Measurements from ENCODE around the gene MAEL.

DNA sequence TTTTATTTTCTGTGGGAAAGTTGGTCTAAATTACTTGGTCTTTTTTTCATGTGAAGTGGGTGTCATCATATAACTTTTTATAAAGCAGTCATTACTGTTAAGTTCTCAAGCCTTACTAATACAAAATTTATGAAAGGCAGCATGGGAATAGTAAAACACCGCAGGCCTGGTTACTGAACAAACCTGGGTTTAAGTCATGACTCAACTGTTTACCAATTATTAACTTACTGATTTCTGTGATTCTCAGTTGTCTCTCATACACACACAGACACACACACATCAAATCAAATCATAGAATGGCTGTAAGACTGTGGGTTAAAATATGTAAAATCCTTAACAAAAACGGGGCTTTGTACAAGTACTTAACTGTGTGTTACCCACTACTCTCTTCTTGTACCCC lies 14.6 kb downstream of the MAEL start:
- TF ChIP-seq, protein P1, sequence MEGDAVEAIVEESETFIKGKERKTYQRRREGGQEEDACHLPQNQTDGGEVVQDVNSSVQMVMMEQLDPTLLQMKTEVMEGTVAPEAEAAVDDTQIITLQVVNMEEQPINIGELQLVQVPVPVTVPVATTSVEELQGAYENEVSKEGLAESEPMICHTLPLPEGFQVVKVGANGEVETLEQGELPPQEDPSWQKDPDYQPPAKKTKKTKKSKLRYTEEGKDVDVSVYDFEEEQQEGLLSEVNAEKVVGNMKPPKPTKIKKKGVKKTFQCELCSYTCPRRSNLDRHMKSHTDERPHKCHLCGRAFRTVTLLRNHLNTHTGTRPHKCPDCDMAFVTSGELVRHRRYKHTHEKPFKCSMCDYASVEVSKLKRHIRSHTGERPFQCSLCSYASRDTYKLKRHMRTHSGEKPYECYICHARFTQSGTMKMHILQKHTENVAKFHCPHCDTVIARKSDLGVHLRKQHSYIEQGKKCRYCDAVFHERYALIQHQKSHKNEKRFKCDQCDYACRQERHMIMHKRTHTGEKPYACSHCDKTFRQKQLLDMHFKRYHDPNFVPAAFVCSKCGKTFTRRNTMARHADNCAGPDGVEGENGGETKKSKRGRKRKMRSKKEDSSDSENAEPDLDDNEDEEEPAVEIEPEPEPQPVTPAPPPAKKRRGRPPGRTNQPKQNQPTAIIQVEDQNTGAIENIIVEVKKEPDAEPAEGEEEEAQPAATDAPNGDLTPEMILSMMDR (conservative IDR thresholded peaks at IDR 0.05; ENCODE audit: low read depth in 2 of 2), result no peak
- TF ChIP-seq, protein P2, sequence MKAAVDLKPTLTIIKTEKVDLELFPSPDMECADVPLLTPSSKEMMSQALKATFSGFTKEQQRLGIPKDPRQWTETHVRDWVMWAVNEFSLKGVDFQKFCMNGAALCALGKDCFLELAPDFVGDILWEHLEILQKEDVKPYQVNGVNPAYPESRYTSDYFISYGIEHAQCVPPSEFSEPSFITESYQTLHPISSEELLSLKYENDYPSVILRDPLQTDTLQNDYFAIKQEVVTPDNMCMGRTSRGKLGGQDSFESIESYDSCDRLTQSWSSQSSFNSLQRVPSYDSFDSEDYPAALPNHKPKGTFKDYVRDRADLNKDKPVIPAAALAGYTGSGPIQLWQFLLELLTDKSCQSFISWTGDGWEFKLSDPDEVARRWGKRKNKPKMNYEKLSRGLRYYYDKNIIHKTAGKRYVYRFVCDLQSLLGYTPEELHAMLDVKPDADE (IDR thresholded peaks at IDR 0.05), result no peak
- TF ChIP-seq EZH2phosphoT487 (IDR thresholded peaks at IDR 0.05; ENCODE audit: unreplicated experiment) (no peak), POLR2AphosphoS5 (IDR thresholded peaks at IDR 0.05; ENCODE audit: low read depth) (no peak), ZNF331 (CRISPR knock-in tag; IDR thresholded peaks at IDR 0.05; ENCODE audit: low read depth) (no peak), EZH2 (IDR thresholded peaks at IDR 0.05; ENCODE audit: low read depth, unreplicated experiment) (no peak)
